HepG2 (cell line): ENCODE results near the gene KRCC1. TPM values are rescaled to one million over a fixed set of nuclear protein-coding genes. Genes with fewer than 3 reads are reported as not detected.

Experiments used
- ARHGAP35 ChIP-seq: sonication (generic); formaldehyde crosslinking; IDR thresholded peaks from 2 replicates; pipeline ENCODE4 v1.9.0; 2022; ENCODE audit warnings: mild to moderate bottlenecking, inconsistent platforms, moderate library complexity, missing genetic modification reagents, borderline replicate concordance
- ATM ChIP-seq: fragments of 450-650 bp; IDR thresholded peaks from 2 replicates; pipeline ENCODE4 v1.7.1; 2017; ENCODE audit warnings: mild to moderate bottlenecking, borderline replicate concordance
- MATR3 ChIP-seq: sonication (generic); formaldehyde crosslinking; IDR thresholded peaks from 2 replicates; pipeline ENCODE4 v1.4.0; 2020; ENCODE audit warnings: missing genetic modification reagents
- NCOA2 ChIP-seq: sonication (generic); formaldehyde crosslinking; IDR thresholded peaks from 2 replicates; pipeline ENCODE4 v1.8.0; 2022; ENCODE audit warnings: inconsistent platforms
- ZNF180 ChIP-seq: sonication (generic); formaldehyde crosslinking; IDR thresholded peaks from 2 replicates; pipeline ENCODE4 v1.4.0; 2020; ENCODE audit warnings: low read depth, missing genetic modification reagents, borderline replicate concordance
- ZNF703 ChIP-seq: sonication (generic); formaldehyde crosslinking; IDR thresholded peaks from 2 replicates; pipeline ENCODE4 v1.5.1; 2020; ENCODE audit warnings: missing genetic modification reagents, mild to moderate bottlenecking, moderate library complexity, borderline replicate concordance
- ZNF724P ChIP-seq: sonication (generic); formaldehyde crosslinking; IDR thresholded peaks from 2 replicates; pipeline ENCODE4 v1.8.0; 2022; ENCODE audit warnings: missing genetic modification reagents, borderline replicate concordance
- ZNF816 ChIP-seq: sonication (generic); formaldehyde crosslinking; IDR thresholded peaks from 2 replicates; pipeline ENCODE4 v1.8.0; 2022; ENCODE audit warnings: missing genetic modification reagents, mild to moderate bottlenecking, borderline replicate concordance
- ZSCAN12 ChIP-seq: sonication (generic); formaldehyde crosslinking; IDR thresholded peaks from 2 replicates; pipeline ENCODE4 v1.9.0; 2021; ENCODE audit warnings: mild to moderate bottlenecking, missing genetic modification reagents
- polyA plus RNA-seq, 8 experiments: library from polyadenylated mRNA; depleted of rRNA in 3 of 8; stranded (reverse) in 7 of 8; unstranded in 1 of 8; fragments of >200 nt; fragmentation: Illumina TruSeq in 4 of 8; extraction: Trizol in 4 of 8; gene quantifications; 2 replicates each; pipeline versions ENCODE4 v1.2.1 to v1.2.3, GENCODE V29; 2011 to 2016; ENCODE audit warnings: low read depth in 4 of 8, missing spikeins in 1 of 8, mixed read lengths in 1 of 8; ENCODE audit not compliant: insufficient read depth in 1 of 8
- total RNA-seq, 5 experiments: library from RNA; depleted of rRNA; stranded (reverse); fragments of >200 nt; fragmentation: Illumina TruSeq; extraction: Trizol; gene quantifications; 2 replicates each; pipeline ENCODE4 v1.2.3, GENCODE V29; 2016; ENCODE audit warnings: low read depth in 1 of 5
- TF ChIP-seq, protein P1 (sequence below), 2 experiments: sonication (generic) in 1 of 2; formaldehyde crosslinking in 1 of 2; IDR thresholded peaks; 2 replicates each; pipeline versions ENCODE4 v1.4.0 to v1.6.1; 2018 to 2020; ENCODE audit warnings: missing genetic modification reagents in 2 of 2, borderline replicate concordance in 1 of 2, low read depth in 1 of 2, mild to moderate bottlenecking in 1 of 2, missing biosample characterization in 1 of 2
- TF ChIP-seq, protein P2 (sequence below): sonication (generic); formaldehyde crosslinking; IDR thresholded peaks from 2 replicates; pipeline ENCODE4 v1.5.1; 2020; ENCODE audit warnings: mild to moderate bottlenecking, moderate library complexity, missing genetic modification reagents
- TF ChIP-seq, protein P3 (sequence below): sonication (generic); formaldehyde crosslinking; IDR thresholded peaks from 2 replicates; pipeline ENCODE4 v1.4.0; 2020; ENCODE audit warnings: mild to moderate bottlenecking, missing genetic modification reagents
- TF ChIP-seq, protein P4 (sequence below): sonication (generic); formaldehyde crosslinking; IDR thresholded peaks from 2 replicates; pipeline ENCODE4 v1.8.0; 2022; ENCODE audit warnings: missing genetic modification reagents, mild to moderate bottlenecking, moderate library complexity, borderline replicate concordance
- TF ChIP-seq, protein P5 (sequence below): IDR thresholded peaks from 2 replicates; pipeline ENCODE4 v1.6.1; 2012; ENCODE audit warnings: inconsistent platforms

Gene KRCC1
- total and polyA plus RNA-seq, 2 of the 13 experiments (the other 11 are each of a cell fraction or from before 2014, with no cell fraction given), result 6.5 to 7.7 TPM

DNA sequence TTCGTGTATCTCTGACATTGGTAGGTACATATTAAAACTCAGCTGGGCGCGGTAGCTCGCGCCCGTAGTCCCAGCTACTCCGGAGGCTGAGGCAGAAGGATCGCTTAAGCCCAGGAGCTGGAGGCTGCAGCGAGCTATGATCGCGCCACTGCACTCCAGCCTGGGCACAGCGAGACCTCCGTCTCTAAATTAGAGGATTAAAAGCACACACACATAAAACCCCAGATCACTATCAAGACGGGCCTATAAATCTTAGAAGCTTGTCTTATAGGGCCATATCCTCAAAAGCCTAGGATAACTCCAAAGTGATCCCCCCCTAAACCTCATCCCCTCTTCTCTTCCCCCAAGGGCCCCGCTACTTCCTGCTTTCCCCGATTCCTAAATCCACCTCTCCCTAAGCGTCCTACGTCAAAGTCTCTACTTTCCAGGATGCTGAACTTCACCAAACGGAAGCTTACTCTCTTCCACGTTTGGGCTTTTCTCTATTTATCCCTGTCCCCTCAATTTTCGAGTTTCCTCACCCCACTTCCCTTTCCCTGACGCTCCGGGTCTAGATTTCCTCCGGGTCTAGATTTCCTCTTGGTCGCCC lies 707 bp downstream of the KRCC1 start (continued):
- TF ChIP-seq ZNF816 (CRISPR knock-in tag) (peak; percentile 70; the same call in 1 of the 2 replicates), ZNF180 (no peak), NCOA2 (CRISPR knock-in tag) (no peak), ATM (no peak), ZNF703 (CRISPR knock-in tag) (no peak), ARHGAP35 (CRISPR knock-in tag) (no peak), ZNF724P (no peak; the same call in 1 of the 2 replicates), ZSCAN12 (CRISPR knock-in tag) (no peak), MATR3 (CRISPR knock-in tag) (no peak)
- TF ChIP-seq, protein P1, sequence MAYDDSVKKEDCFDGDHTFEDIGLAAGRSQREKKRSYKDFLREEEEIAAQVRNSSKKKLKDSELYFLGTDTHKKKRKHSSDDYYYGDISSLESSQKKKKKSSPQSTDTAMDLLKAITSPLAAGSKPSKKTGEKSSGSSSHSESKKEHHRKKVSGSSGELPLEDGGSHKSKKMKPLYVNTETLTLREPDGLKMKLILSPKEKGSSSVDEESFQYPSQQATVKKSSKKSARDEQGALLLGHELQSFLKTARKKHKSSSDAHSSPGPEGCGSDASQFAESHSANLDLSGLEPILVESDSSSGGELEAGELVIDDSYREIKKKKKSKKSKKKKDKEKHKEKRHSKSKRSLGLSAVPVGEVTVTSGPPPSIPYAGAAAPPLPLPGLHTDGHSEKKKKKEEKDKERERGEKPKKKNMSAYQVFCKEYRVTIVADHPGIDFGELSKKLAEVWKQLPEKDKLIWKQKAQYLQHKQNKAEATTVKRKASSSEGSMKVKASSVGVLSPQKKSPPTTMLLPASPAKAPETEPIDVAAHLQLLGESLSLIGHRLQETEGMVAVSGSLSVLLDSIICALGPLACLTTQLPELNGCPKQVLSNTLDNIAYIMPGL (CRISPR knock-in tag; IDR thresholded peaks at IDR 0.05; ENCODE audit: borderline replicate concordance in 1 of 2, low read depth in 1 of 2), result no peak
- TF ChIP-seq, protein P2, sequence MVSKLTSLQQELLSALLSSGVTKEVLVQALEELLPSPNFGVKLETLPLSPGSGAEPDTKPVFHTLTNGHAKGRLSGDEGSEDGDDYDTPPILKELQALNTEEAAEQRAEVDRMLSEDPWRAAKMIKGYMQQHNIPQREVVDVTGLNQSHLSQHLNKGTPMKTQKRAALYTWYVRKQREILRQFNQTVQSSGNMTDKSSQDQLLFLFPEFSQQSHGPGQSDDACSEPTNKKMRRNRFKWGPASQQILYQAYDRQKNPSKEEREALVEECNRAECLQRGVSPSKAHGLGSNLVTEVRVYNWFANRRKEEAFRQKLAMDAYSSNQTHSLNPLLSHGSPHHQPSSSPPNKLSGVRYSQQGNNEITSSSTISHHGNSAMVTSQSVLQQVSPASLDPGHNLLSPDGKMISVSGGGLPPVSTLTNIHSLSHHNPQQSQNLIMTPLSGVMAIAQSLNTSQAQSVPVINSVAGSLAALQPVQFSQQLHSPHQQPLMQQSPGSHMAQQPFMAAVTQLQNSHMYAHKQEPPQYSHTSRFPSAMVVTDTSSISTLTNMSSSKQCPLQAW (CRISPR knock-in tag), result peak; percentile 3; the same call in 1 of the 2 replicates
- TF ChIP-seq, protein P3, sequence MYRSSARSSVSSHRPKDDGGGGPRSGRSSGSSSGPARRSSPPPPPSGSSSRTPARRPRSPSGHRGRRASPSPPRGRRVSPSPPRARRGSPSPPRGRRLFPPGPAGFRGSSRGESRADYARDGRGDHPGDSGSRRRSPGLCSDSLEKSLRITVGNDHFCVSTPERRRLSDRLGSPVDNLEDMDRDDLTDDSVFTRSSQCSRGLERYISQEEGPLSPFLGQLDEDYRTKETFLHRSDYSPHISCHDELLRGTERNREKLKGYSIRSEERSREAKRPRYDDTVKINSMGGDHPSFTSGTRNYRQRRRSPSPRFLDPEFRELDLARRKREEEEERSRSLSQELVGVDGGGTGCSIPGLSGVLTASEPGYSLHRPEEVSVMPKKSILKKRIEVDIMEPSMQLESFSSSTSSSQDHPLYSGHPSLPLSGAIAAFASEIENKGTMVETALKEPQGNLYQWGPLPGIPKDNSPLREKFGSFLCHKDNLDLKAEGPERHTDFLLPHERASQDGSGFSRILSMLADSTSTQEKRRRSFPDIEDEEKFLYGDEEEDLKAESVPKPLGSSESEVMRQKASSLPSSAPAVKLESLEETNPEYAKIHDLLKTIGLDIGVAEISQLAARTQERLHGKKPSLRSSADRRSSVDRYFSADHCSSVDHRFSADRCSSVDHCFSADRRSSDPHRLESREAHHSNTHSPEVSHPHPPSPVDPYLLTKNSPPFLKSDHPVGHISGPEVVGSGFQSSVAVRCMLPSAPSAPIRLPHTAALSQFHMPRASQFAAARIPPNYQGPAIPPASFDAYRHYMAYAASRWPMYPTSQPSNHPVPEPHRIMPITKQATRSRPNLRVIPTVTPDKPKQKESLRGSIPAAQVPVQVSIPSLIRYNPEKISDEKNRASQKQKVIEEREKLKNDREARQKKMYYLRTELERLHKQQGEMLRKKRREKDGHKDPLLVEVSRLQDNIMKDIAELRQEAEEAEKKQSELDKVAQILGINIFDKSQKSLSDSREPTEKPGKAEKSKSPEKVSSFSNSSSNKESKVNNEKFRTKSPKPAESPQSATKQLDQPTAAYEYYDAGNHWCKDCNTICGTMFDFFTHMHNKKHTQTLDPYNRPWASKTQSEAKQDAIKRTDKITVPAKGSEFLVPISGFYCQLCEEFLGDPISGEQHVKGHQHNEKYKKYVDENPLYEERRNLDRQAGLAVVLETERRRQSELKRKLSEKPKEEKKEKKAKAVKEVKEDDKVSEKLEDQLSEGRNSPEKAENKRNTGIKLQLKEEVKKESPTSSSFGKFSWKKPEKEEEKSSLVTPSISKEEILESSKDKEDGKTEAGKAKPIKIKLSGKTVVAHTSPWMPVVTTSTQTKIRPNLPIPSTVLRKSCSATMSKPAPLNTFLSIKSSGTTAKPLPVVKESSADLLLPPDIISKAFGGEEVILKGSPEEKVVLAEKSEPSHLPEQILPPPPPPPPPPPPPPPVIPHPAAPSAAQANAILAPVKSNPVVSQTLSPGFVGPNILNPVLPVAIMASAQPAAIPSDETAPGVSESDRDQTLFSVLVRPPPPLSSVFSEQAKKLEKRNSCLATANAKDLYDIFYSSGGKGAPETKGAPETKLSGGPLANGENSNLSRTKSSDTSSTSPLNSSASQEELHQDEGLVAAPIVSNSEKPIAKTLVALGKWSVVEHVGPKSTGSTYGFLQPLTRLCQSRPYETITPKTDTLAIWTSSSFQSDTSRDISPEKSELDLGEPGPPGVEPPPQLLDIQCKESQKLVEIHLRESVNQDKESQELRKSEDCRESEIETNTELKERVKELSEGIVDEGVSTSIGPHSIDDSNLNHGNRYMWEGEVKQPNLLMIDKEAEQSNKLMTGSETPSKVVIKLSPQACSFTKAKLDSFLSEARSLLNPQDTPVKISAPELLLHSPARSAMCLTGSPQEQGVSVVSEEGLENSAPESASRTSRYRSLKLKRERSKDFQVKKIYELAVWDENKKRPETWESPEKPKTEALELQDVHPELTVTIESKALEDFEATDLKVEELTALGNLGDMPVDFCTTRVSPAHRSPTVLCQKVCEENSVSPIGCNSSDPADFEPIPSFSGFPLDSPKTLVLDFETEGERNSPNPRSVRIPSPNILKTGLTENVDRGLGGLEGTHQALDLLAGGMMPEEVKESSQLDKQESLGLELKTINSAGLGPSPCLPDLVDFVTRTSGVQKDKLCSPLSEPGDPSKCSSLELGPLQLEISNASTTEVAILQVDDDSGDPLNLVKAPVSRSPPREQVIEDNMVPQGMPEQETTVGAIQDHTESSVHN, result no peak
- TF ChIP-seq, protein P4, sequence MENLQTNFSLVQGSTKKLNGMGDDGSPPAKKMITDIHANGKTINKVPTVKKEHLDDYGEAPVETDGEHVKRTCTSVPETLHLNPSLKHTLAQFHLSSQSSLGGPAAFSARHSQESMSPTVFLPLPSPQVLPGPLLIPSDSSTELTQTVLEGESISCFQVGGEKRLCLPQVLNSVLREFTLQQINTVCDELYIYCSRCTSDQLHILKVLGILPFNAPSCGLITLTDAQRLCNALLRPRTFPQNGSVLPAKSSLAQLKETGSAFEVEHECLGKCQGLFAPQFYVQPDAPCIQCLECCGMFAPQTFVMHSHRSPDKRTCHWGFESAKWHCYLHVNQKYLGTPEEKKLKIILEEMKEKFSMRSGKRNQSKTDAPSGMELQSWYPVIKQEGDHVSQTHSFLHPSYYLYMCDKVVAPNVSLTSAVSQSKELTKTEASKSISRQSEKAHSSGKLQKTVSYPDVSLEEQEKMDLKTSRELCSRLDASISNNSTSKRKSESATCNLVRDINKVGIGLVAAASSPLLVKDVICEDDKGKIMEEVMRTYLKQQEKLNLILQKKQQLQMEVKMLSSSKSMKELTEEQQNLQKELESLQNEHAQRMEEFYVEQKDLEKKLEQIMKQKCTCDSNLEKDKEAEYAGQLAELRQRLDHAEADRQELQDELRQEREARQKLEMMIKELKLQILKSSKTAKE (CRISPR knock-in tag), result no peak
- TF ChIP-seq, protein P5, sequence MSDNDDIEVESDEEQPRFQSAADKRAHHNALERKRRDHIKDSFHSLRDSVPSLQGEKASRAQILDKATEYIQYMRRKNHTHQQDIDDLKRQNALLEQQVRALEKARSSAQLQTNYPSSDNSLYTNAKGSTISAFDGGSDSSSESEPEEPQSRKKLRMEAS, result no peak
